SJSA1 (cell line): ENCODE results near the gene TAF9. TPM values are rescaled to one million over a fixed set of nuclear protein-coding genes. Genes with fewer than 3 reads are reported as not detected.
A peak's percentile ranks its signal among the peaks of the same experiment; 100 is the strongest.
"Not testable (repeated sequence)": the region's sequence is repeated elsewhere in the genome, so short reads cannot be mapped to it uniquely, and the experiment has no call there.

Experiments
- DNase-seq, 2 experiments: peaks; one replicate each; pipeline ENCODE4 v3.0.0-alpha.2; 2015 to 2020; ENCODE audit warnings: low spot score in 2 of 2, low read depth in 1 of 2
- H3K27ac ChIP-seq: fragments of 250-450 bp; sonication (Bioruptor Pico); 2 replicates; pipeline ENCODE4 v1.5.1; 2020; ENCODE audit warnings: mild to moderate bottlenecking, moderate library complexity
- H3K27me3 ChIP-seq: fragments of 250-450 bp; sonication (Bioruptor Pico); replicated peaks from 2 replicates; pipeline ENCODE4 v1.5.1; 2020; ENCODE audit warnings: mild to moderate bottlenecking, moderate library complexity
- H3K36me3 ChIP-seq: fragments of 250-450 bp; sonication (Bioruptor Pico); 2 replicates; pipeline ENCODE4 v1.5.1; 2020; ENCODE audit warnings: mild to moderate bottlenecking
- H3K4me1 ChIP-seq: fragments of 250-450 bp; sonication (Bioruptor Pico); replicated peaks from 2 replicates; pipeline ENCODE4 v1.6.1; 2021; ENCODE audit warnings: mild to moderate bottlenecking
- H3K4me3 ChIP-seq: fragments of 250-450 bp; sonication (Bioruptor Pico); 2 replicates; pipeline ENCODE4 v1.5.1; 2020; ENCODE audit warnings: mild to moderate bottlenecking
- H3K9me3 ChIP-seq: fragments of 250-450 bp; sonication (Bioruptor Pico); replicated peaks from 2 replicates; pipeline ENCODE4 v1.5.1; 2020; ENCODE audit warnings: mild to moderate bottlenecking
- total RNA-seq: library from RNA; depleted of rRNA; stranded (reverse); fragments of >200 nt; shearing (Covaris generic); gene quantifications from 2 replicates; pipeline ENCODE4 v1.2.3, GENCODE V29; 2014; rRNA removed

Gene TAF9, protein sequence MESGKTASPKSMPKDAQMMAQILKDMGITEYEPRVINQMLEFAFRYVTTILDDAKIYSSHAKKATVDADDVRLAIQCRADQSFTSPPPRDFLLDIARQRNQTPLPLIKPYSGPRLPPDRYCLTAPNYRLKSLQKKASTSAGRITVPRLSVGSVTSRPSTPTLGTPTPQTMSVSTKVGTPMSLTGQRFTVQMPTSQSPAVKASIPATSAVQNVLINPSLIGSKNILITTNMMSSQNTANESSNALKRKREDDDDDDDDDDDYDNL
- total RNA-seq, result 114 and 118 TPM in 2 replicates

DNA sequence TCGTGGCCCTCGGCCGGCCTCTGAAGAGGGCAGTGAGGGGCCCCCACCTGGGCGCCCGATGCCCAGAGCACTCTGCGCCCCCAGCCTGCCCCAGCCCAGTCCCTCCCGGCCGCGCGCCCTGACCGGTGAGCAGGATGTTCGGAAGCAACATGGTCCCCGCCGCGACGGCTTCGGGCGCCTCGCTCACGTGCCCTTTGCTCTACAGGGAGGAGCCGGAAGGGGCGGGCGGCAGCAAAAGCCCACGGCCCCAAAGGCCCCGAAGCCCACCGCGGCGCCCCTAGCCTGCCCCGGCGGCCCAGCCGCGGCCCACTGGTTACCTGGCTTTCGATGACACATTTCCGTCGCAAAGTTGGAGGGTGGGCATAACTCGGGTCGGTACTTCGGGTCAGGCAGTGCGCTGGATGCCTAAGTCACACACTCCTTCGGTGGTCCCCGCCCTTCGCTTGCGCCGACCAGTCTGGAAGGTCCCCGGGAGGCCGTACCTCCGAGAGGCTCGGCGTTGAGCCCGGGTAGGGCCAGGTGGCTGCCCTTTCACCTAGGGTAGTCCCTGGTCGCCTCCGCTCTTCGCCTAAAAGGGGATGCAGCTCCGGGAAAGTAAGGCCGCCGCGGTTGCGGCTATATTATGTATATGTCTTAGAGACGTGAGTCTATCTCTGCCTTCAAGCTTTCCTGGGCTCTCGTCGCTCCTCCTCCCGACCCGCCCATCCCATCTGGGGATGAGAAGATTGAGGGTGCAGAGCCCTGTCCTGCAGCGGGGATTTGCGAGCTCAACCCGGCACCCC lies at the start of gene TAF9, which contains the start of the genes AK6 and RAD17:
Gene TAF9 (minus strand): TSS at position 181 of the 782 bp plus-strand sequence. CDS start 3,783 bp downstream, outside the sequence.
Gene AK6 (minus strand): TSS at position 181 of the 782 bp plus-strand sequence. CDS start 30 bp downstream, at position 151.
Gene RAD17 (plus strand): TSS at position 479 of the 782 bp plus-strand sequence. CDS start 2,391 bp downstream, outside the sequence.
- DNase-seq, result peak; percentile 92 to 99
- peak within 1 kb of the TSS; percentile 89 for H3K4me3 ChIP-seq
- no peaks in the 10 kb centered on the region for H3K27me3 ChIP-seq
- peak within 1 kb of the TSS; percentile 100 for H3K27ac ChIP-seq
- H3K4me1 ChIP-seq, result peaks cover 13% of the 10 kb centered on the region
- H3K9me3 ChIP-seq, result no peaks in the 10 kb centered on the region
- peaks cover 54% of the 10 kb centered on the region for H3K36me3 ChIP-seq

DNA sequence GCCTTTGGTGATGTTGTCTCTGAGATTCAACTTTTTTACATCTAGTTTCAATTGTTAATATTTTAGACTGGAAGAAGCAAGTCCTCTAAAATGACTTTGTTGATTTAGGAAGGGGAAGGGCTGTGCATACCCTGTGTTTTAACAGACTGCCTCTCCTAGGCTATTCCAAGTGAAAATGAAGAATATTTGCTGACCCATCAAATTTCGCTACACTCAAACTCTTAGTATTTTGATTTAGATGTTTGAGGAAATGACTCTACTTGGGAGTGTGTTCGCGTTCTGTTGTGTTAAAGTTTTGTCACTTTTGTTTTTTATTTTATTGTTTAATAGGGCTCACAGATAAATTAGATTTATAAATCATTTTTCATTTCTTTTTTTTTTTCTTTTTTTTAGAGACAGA lies 49.2 kb upstream of the TAF9 start:
- no peaks in the 10 kb centered on the region for H3K27me3 ChIP-seq
- DNase-seq, result no peak
- H3K4me3 ChIP-seq, result no peak overlapping the region
- peaks cover 16% of the 10 kb centered on the region for H3K36me3 ChIP-seq
- no peaks in the 10 kb centered on the region for H3K4me1 ChIP-seq
- no peak overlapping the region for H3K27ac ChIP-seq
- no peaks in the 10 kb centered on the region for H3K9me3 ChIP-seq

DNA sequence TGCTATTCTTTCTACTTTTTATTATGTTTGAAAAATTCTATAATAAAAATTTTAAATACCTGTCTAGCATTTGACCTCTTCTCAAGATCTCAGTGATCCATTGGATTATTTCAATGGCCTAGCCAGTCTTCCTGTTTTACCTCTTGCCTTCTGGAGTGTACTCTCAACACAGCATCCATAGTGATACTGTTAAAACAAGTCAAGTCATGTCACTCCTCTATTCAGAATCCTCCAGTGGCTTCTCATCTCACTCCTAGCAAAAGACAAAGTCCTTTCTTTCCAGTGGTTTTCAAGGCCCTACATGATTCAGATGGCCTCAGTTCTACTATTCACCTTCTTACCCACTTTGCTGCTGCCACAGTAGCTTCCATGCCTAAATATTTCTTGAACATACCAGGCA lies 47.4 kb upstream of the TAF9 start:
- no peak overlapping the region for H3K4me3 ChIP-seq
- H3K27me3 ChIP-seq, result no peaks in the 10 kb centered on the region
- DNase-seq, result no peak
- peaks cover 16% of the 10 kb centered on the region for H3K36me3 ChIP-seq
- H3K9me3 ChIP-seq, result no peaks in the 10 kb centered on the region
- H3K4me1 ChIP-seq, result no peaks in the 10 kb centered on the region
- no peak overlapping the region for H3K27ac ChIP-seq

DNA sequence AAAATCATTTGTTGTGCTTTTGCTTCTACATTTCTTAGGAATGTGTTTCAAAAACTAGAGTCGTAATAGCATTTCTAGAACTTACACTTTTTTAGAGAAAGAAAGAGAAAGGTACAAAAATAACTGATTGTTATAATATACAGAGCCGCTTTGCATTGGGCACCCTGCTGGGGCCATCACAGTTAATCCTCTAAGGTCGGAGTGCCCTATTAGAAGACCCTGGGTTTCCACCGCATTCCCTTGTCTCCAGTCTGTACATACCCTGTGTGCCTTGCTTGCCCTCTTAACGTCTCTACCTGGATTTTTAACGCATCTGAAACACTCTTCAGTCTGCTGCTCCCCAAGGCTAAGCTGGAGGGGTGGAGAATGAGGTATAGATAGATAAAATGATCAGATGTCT lies 46.9 kb upstream of the TAF9 start:
- DNase-seq, result no peak
- no peaks in the 10 kb centered on the region for H3K27me3 ChIP-seq
- H3K36me3 ChIP-seq, result peaks cover 20% of the 10 kb centered on the region
- H3K4me1 ChIP-seq, result no peaks in the 10 kb centered on the region
- H3K27ac ChIP-seq, result no peak overlapping the region
- no peak overlapping the region for H3K4me3 ChIP-seq
- no peaks in the 10 kb centered on the region for H3K9me3 ChIP-seq

DNA sequence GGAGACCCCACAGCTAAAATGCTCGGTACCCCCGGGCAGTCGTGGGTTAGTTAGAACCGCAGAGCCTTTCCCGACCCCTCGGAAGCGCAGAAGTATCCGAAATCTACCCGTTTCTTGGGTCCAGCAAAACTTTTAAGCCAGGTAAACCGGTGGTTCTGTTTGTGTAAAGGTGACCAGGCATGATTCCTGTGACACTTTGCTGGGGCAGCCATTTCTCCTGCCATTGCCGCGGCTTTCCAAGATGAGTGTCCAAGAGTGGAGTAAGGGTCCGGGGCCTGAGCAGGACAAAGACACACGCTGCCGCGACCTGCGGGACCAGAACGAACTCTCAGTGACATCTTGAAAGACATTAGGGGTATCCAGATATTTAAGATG lies 46.3 kb upstream of the TAF9 start:
- Histone ChIP-seq H3K4me1 (no peaks in the 10 kb centered on the region), H3K4me3 (no peak overlapping the region)

DNA sequence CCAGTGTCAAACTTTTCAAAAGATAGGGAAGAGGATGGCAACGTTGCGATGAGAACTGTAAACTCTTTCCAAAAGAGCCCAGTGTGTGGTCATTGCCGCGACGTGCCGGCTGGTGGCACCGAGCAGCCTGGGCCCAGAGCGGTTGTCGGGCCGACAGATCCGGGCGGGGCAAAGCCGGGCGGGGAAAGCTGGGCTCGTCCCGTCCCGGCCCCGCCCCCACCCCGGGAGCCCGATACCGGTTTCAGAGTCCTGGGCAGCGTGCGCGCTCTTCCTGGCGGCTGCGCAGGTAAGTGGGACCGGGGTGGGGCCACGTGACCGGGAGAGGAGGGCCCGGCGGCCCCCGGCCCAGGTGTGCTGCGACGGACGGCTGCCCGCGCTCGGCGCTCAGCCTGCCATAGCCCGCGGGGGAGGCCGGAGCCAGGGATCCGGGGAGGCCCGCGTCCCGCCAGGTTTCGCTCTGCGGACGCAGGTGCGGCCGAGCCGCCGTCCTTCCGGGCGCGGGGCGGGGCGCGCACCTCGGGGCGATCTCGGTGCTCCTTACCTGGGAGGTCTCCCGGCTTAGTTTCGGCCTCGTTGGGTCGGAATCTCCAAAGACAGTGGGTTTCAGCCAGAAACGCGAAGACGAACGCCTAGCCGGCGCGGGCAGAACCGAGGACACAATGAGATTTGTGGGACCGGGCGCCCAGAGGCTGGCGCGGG lies 45.7 kb upstream of the TAF9 start, which contains the start of gene MARVELD2:
Gene MARVELD2 (plus strand): TSS at position 232 of the 699 bp plus-strand sequence. CDS start 4,270 bp downstream, outside the sequence.
- DNase-seq, result no peak
- no peaks in the 10 kb centered on the region for H3K4me1 ChIP-seq
- no peak within 1 kb of the TSS for H3K27ac ChIP-seq
- H3K4me3 ChIP-seq, result no peak within 1 kb of the TSS
- H3K27me3 ChIP-seq, result no peaks in the 10 kb centered on the region
- H3K9me3 ChIP-seq, result no peaks in the 10 kb centered on the region
- peaks cover 28% of the 10 kb centered on the region for H3K36me3 ChIP-seq

More for the DNA sequence above, 46.3 kb upstream of the TAF9 start:
- Histone ChIP-seq H3K27ac (no peak overlapping the region), H3K27me3 (no peaks in the 10 kb centered on the region), H3K9me3 (no peaks in the 10 kb centered on the region), H3K36me3 (peaks cover 23% of the 10 kb centered on the region)
- no peak for DNase-seq

DNA sequence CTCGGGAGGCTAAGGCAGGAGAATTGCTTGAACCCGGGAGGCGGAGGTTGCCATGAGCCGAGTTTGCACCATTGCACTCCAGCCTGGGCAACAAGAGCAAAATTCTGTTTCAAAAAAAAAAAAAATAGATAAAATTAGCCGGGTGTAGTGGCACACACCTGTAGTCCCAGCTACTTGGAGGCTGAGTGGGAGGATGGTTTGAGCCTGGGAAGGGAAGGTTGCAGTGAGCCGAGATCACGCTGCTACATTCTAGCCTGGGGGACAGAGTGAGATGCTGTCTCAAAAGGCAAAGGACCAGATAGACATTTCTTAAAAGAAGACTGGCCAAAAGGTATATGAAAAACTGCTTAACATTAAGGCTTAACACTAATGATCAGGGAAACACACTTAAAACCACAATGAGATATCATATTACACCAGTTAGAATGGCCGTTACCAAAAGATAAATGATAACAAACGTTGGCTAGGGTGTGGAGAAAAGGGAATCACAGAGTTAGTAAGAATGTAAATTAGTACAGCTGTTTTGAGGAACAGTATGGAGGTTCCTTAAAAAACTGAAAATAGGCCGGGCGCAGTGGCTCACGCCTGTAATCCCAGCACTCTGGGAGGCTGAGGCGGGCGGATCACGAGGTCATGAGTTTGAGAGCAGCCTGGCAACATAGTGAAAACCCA lies 35.5 kb upstream of the TAF9 start:
- H3K27me3 ChIP-seq, result no peaks in the 10 kb centered on the region
- H3K36me3 ChIP-seq, result peaks cover 40% of the 10 kb centered on the region
- H3K27ac ChIP-seq, result no peak overlapping the region
- no peak for DNase-seq
- H3K4me1 ChIP-seq, result no peaks in the 10 kb centered on the region
- no peaks in the 10 kb centered on the region for H3K9me3 ChIP-seq
- H3K4me3 ChIP-seq, result no peak overlapping the region

DNA sequence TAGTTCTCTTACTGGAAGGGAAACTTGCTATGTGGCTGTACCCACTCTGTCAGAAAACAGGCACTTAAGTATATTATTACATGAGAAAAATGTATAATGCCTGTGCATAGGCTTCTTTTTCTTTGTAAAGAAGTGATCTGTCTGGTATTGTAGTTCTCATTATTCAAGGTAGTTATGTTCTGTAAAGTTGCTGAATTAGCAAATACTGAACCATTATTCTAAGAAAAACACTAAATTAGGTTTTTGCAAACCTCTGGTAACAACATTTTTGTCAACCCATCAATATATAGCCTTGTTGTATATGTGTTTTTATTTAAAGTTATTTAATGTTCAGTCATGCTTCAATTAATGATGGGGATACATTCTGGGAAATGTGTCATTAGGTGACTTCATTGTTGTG lies 9.1 kb upstream of the TAF9 start:
- no peak for DNase-seq
- no peak overlapping the region for H3K4me3 ChIP-seq
- H3K4me1 ChIP-seq, result no peaks in the 10 kb centered on the region
- no peak overlapping the region for H3K27ac ChIP-seq
- H3K27me3 ChIP-seq, result no peaks in the 10 kb centered on the region
- H3K36me3 ChIP-seq, result peaks cover 68% of the 10 kb centered on the region
- H3K9me3 ChIP-seq, result no peaks in the 10 kb centered on the region

DNA sequence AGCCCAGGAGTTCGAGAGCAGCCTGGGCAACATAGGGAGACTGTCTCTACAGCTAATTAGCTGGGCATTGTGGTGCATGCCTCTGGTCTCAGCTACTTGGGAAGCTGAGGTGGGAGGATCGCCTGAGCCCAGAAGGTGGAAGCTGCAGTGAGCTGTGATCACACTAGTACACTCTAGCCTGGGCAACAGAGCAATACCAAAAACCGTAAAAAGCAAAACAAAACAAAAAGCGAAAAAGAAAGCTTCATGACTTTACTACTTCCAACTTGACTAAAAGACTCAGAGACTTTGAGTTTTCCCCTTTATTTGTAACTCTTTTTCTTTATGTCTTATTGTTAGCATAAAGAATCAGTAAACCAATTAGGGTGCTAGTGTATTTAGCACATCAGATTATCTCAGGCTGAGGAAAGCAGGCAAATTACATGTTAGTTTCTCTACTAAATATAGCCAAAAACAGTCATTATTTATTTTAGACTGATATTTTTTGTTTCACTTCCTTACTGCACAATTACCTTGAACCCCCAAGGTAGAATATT lies 5.7 kb upstream of the TAF9 start:
- no peak overlapping the region for H3K4me3 ChIP-seq
- H3K36me3 ChIP-seq, result peaks cover 45% of the 10 kb centered on the region
- DNase-seq, result no peak
- 0 out of 2 replicates have a peak, but pooled peaks cover 3% of the 10 kb centered on the region for H3K4me1 ChIP-seq
- no peak overlapping the region for H3K27ac ChIP-seq
- no peaks in the 10 kb centered on the region for H3K27me3 ChIP-seq
- no peaks in the 10 kb centered on the region for H3K9me3 ChIP-seq

DNA sequence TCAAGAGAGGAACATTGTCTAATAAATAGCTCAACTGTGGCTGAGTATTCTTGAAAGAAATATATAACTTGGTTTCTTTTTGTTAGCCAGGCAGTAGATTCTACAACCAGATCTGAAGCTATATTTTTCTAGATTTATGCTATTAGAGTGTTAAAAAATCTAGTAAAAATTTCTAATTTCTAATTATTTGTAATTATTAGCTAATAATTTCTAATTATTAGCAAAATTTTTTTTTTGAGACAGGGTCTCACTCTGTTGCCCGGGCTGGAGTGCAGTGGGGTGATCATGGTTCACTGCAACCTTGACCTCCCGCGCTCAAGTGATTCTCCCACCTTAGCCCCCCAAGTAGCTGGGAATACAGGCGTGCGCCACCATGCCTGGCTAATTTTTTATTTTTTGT lies 3.1 kb upstream of the TAF9 start:
- Histone ChIP-seq H3K27ac (no peak overlapping the region), H3K4me1 (peaks cover 13% of the 10 kb centered on the region), H3K27me3 (no peaks in the 10 kb centered on the region), H3K36me3 (peaks cover 47% of the 10 kb centered on the region), H3K4me3 (no peak overlapping the region), H3K9me3 (no peaks in the 10 kb centered on the region)
- no peak for DNase-seq

DNA sequence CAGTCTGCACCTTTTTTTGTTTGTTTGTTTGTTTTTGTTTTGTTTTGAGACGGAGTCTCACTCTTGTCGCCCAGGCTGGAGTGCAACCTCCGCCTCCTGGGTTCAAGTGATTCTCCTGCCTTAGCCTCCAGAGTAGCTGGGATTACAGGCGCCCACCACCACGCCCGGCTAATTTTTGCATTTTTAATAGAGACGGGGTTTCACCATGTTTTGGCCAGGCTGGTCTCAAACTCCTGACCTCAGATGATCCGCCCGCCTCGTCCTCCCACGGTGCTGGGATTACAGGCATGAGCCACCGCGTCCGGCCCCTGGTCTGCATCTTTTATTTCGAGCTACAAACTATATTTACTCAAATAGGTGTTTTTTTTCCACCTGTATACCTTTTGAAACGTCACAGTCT lies 1.0 kb upstream of the TAF9 start:
- DNase-seq, result not testable (repeated sequence)

DNA sequence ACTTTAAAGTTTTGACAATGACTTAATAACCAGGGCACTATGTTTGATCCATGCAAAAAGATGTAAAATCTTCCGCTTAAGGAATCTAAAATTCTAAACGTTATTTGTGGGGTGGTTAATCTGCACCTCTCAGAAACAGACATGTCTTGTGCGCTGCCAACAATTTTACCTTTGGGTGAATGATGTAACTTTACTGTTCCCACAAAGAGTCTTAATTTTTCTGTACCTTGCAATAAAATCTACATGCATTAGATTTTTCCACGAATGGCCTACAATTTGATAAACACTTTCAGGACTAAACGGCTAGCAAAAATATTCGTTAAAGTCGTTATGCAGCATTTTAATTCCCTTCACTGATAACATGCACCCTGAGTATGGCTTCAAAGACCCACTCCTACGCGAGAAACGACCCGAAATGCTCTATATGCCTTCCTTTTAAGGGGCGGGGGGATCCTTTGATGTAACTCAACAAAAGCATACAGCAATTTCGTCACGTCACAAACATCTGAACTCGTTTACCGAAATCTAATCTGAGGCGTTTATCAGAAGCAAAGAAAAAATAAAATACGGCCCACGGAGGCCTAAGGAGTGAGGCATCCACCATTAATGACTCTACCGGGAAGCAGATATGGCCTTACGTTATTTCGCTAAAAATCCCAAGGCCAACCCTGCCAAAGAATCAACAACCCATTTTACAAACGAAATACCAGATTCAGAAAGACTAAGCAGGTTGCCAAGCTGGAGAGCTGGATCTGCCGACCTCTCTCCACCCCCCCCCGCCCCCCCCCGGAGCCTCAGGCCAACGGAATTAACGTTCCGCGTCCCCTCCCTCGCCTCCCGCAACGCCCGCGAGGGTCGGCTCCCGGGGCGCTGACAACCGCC lies 621 bp downstream of the TAF9 start:
- Histone ChIP-seq H3K27me3 (no peaks in the 10 kb centered on the region), H3K27ac (peak overlapping the region; percentile 100), H3K4me3 (peak overlapping the region; percentile 89), H3K36me3 (peaks cover 55% of the 10 kb centered on the region), H3K4me1 (peaks cover 13% of the 10 kb centered on the region), H3K9me3 (no peaks in the 10 kb centered on the region)
- DNase-seq, result peak in 1 of 2 experiments; percentile 56

More for the DNA sequence above, 1.0 kb upstream of the TAF9 start:
- H3K27ac ChIP-seq, H3K27me3 ChIP-seq, H3K9me3 ChIP-seq: not testable (repeated sequence)
- Histone ChIP-seq H3K4me1 (peaks cover 13% of the 10 kb centered on the region), H3K4me3 (peak overlapping the region; percentile 89), H3K36me3 (peaks cover 53% of the 10 kb centered on the region)
